ENCODE measurements around the gene COX6A1.

COX6A1 gene

GRCh38 chr12:120394483-120395367 is 43.2 kb upstream of the COX6A1 start:
- H3K4me2 ChIP-seq (ENCODE audit: low read length) = no peak overlapping the region

GRCh38 chr12:120397824-120398540 is 39.9 kb upstream of the COX6A1 start:
- no peaks in the 10 kb centered on the region for H3K9me2 ChIP-seq (replicated peaks; ENCODE audit: control insufficient read depth, low read length)
- no peak overlapping the region for H3K4me2 ChIP-seq (ENCODE audit: low read length)

More at GRCh38 chr12:120394483-120395367, 43.2 kb upstream of the COX6A1 start:
- H3K9me3 ChIP-seq (ENCODE audit: control insufficient read depth, insufficient read depth, low read length) = no peaks in the 10 kb centered on the region
- no peaks in the 10 kb centered on the region for H3K79me2 ChIP-seq (ENCODE audit: control insufficient read depth, low read length)
- peaks cover 10% of the 10 kb centered on the region; the same call in 1 of the 2 replicates for H3K27me3 ChIP-seq (ENCODE audit: control insufficient read depth, low read length)
- H3K4me3 ChIP-seq (ENCODE audit: low read length) = no peak overlapping the region
- TF ChIP-seq CTCF (IDR thresholded peaks at IDR 0.05; ENCODE audit: low read depth, low read length, poor library complexity, severe bottlenecking) = no peak
- TF ChIP-seq EZH2phosphoT487 (IDR thresholded peaks at IDR 0.05; ENCODE audit: borderline replicate concordance, low read length) = no peak
- no peaks in the 10 kb centered on the region for H3K9me2 ChIP-seq (replicated peaks; ENCODE audit: control insufficient read depth, low read length)
- H3K4me1 ChIP-seq (ENCODE audit: control insufficient read depth, low read length) = no peaks in the 10 kb centered on the region
- H4K20me1 ChIP-seq (ENCODE audit: control insufficient read depth, insufficient read depth, low read depth, low read length) = no peaks in the 10 kb centered on the region
- no peaks in the 10 kb centered on the region for H3K36me3 ChIP-seq (ENCODE audit: control insufficient read depth, low read length)
- H3F3A ChIP-seq (ENCODE audit: control insufficient read depth, insufficient read depth) = no peaks in the 10 kb centered on the region
- no peak overlapping the region for H3K27ac ChIP-seq (ENCODE audit: low read depth, low read length)

GRCh38 chr12:120399531-120399930 is 38.4 kb upstream of the COX6A1 start:
- no peaks in the 10 kb centered on the region for H4K20me1 ChIP-seq (ENCODE audit: control insufficient read depth, insufficient read depth, low read depth, low read length)
- TF ChIP-seq CTCF (IDR thresholded peaks at IDR 0.05; ENCODE audit: low read depth, low read length, poor library complexity, severe bottlenecking) (no peak), EZH2phosphoT487 (IDR thresholded peaks at IDR 0.05; ENCODE audit: borderline replicate concordance, low read length) (no peak)
- no peaks in the 10 kb centered on the region for H3K79me2 ChIP-seq (ENCODE audit: control insufficient read depth, low read length)
- H3K27me3 ChIP-seq (ENCODE audit: control insufficient read depth, low read length) = peaks cover 5% of the 10 kb centered on the region; the same call in 1 of the 2 replicates
- no peak overlapping the region for H3K4me2 ChIP-seq (ENCODE audit: low read length)
- H3K4me3 ChIP-seq (ENCODE audit: low read length) = no peak overlapping the region
- no peaks in the 10 kb centered on the region for H3K9me3 ChIP-seq (ENCODE audit: control insufficient read depth, insufficient read depth, low read length)
- no peaks in the 10 kb centered on the region for H3K36me3 ChIP-seq (ENCODE audit: control insufficient read depth, low read length)
- H3K9me2 ChIP-seq (replicated peaks; ENCODE audit: control insufficient read depth, low read length) = no peaks in the 10 kb centered on the region
- no peak overlapping the region for H3K27ac ChIP-seq (ENCODE audit: low read depth, low read length)
- no peaks in the 10 kb centered on the region for H3K4me1 ChIP-seq (ENCODE audit: control insufficient read depth, low read length)
- no peaks in the 10 kb centered on the region for H3F3A ChIP-seq (ENCODE audit: control insufficient read depth, insufficient read depth)

More at GRCh38 chr12:120397824-120398540, 39.9 kb upstream of the COX6A1 start:
- no peaks in the 10 kb centered on the region for H4K20me1 ChIP-seq (ENCODE audit: control insufficient read depth, insufficient read depth, low read depth, low read length)
- no peak overlapping the region for H3K4me3 ChIP-seq (ENCODE audit: low read length)
- H3K27me3 ChIP-seq (ENCODE audit: control insufficient read depth, low read length) = peaks cover 10% of the 10 kb centered on the region; the same call in 1 of the 2 replicates
- H3K36me3 ChIP-seq (ENCODE audit: control insufficient read depth, low read length) = no peaks in the 10 kb centered on the region
- H3K79me2 ChIP-seq (ENCODE audit: control insufficient read depth, low read length) = no peaks in the 10 kb centered on the region
- H3K4me1 ChIP-seq (ENCODE audit: control insufficient read depth, low read length) = no peaks in the 10 kb centered on the region
- H3K9me3 ChIP-seq (ENCODE audit: control insufficient read depth, insufficient read depth, low read length) = no peaks in the 10 kb centered on the region
- H3K27ac ChIP-seq (ENCODE audit: low read depth, low read length) = no peak overlapping the region
- no peaks in the 10 kb centered on the region for H3F3A ChIP-seq (ENCODE audit: control insufficient read depth, insufficient read depth)
- TF ChIP-seq EZH2phosphoT487 (IDR thresholded peaks at IDR 0.05; ENCODE audit: borderline replicate concordance, low read length) (no peak), CTCF (IDR thresholded peaks at IDR 0.05; ENCODE audit: low read depth, low read length, poor library complexity, severe bottlenecking) (no peak)
